Subcutaneous adipose tissue (tissue), 4 donors: Measurements from ENCODE around the gene PARN. TPM values are rescaled to one million over a fixed set of nuclear protein-coding genes. Genes with fewer than 3 reads are reported as not detected.

Experiments
- CTCF ChIP-seq: fragments of 450-650 bp; IDR thresholded peaks from one replicate; pipeline ENCODE4 v1.5.1; 2016; ENCODE audit warnings: low read depth, mild to moderate bottlenecking, control low read depth, antibody characterized with exemption, moderate library complexity
- total RNA-seq, 4 donors: library from RNA; depleted of rRNA; stranded (reverse); fragments of >200 nt; gene quantifications; one replicate each; pipeline ENCODE4 v1.1.0, GENCODE V29; 2016

PARN gene
- total RNA-seq, 4 donors from 2014 or later = 37.1 to 46.3 (median 39.9) TPM

GRCh38 chr16:14640538-14640937, 10.5 kb upstream of the PARN start:
- TF ChIP-seq CTCF = no peak

DNA sequence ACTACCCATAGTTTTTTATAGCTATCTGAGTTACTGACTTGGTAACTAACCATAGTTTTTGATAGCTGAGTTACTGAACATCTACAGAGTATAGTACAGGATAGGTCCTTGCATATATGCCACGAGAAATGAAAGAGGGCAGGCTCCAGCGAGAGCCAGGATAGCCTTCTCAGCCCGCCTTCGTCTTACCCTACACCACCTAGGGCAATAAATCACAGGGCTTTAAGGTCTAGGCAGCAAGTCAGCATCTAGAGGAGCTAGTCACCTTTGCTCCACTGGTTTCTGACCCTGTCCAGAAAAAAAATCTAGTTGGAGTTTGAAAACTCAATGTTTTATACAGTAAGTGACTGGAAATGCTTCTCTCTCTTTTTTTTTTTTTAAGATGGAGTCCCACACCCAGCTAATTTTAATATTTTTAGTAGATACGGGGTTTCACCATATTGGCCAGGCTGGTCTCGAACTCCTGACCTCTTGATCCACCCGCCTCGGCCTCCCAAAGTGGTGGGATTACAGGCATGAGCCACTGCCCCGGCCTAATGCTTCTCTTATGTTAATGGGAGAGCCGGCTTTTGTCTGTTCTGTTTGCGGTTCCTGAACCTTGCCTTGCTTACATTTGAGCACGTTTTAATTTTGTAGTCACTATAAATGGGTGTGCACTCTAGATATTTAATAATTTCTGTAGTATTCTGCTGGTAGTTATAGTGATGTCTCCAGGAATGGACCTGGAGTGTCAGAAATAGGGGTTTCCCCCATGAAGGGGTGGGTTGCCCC, 5.5 kb upstream of the PARN start:
- no peak for TF ChIP-seq CTCF

DNA sequence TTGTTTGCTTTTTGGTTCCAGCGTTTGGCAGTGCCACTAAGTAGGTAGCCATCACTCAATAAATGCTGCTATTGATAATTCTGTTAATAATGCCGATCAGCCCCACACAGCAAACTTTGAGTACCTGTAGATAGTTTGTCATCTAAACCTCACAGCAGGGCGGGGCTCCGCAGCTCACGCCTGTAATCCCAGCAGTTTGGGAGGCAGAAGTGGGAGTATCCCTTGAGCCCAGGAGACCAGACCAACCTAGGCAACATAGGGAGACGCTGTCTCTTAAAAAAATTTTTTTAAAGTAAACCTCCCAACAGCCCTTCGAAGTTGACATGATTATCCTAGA, 4.3 kb upstream of the PARN start:
- TF ChIP-seq CTCF = no peak

DNA sequence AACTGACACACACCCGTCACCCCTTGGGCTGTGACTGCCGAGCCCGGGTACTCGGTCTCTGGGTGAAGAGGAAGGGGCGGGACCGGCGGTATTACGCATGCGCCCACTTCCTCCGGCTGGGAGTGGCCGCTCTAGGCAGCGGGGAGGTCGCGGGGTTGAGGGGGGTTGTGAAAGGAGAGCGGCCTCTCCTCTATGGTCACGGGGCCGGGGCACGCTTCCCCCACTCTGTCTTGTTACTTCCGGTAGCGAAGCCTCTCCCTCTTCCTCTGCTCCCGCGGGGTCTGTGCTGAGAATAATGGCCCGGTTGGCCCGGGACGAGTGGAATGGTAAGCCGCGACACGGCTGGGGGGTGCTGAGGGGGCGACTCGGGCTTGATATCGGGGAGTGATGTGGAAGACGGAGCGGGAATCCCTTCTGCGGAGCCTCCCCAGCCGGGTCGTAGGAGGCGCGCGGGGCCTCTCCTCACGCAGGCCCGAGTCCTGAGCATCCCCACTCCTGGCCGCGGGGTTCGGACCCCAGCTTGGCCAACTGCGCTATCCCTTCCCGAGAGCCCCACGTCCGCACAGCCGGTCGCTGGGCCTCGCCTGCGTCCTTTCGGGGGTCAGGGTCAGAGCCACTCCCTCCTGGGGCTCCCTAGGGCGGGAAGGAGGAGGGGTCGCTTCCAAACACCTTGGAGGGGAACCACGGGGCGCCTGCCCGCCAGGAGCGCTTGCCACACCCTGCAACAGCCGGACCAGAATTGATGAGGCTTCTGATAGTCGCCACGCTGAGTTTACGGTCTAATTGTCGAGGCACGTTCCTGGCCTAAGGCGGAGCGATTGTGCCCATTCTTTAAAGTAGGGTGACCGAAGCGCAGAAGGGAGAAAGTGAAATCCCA, 2.9 kb upstream of the PARN start, which contains the start of gene BFAR:
BFAR (plus strand) TSS at position 259 of the 877 bp plus-strand sequence. CDS start 11,396 bp downstream, outside the sequence.
- no peak for TF ChIP-seq CTCF

- no peak for TF ChIP-seq CTCF
Measured at GRCh38 chr16:14629612-14629918, 495 bp downstream of the PARN start.

DNA sequence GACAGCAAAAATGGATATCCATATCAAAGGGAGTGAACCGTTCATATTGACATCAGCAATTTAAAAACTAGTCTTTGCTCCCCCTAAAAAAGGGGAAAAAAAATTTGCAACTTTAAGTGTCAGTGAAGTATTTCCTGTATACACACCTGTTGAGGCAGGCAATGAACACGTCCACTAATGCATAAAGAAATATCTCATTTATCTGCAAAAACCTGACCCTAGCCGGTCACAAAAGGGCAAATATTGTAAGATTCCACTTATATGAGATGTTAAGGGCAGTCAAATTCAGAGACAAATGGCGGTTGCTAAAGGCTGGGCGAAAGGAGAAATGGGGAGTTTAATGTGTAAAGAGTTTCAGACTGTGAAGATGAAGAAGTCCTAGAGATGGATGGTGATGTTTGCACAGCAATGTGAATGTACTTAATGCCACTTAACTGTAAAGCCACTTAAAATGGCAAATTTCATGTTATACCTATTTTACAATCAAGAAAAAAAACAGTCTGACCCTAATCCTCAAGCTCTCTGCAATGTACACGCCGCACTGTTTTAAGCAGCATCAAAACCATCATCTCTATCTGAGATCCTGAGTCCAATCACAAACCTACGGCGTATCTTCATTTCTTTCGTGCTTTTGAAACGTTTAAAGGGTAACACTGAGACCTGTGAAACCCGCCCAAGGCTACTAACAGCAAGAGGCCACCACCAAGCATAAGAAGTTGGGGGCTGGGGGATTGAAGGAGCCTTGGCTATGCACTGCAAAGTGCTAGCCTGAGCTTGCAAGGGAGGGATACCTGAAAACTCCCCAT, 1.1 kb downstream of the PARN start:
- no peak for TF ChIP-seq CTCF

GRCh38 chr16:14627078-14627477, 3.0 kb downstream of the PARN start:
- TF ChIP-seq CTCF = no peak
